ENCODE measurements around the gene CRYBG3.

- no peak for TF ChIP-seq CTCF (IDR thresholded peaks at IDR 0.05)
- no peak for TF ChIP-seq POLR2A (IDR thresholded peaks at IDR 0.05)
These were observed 136.6 kb downstream of the CRYBG3 start for GRCh38 chr3:97958396-97958795.
